GM18526 (cell line): ENCODE measurements around the gene RAB3GAP1.

ENCODE experiments used
- POLR2A ChIP-seq: IDR thresholded peaks from 3 replicates; pipeline ENCODE4 v1.6.1; 2011; ENCODE audit not compliant: insufficient read length; ENCODE audit errors: extremely low read depth

RAB3GAP1 gene

DNA sequence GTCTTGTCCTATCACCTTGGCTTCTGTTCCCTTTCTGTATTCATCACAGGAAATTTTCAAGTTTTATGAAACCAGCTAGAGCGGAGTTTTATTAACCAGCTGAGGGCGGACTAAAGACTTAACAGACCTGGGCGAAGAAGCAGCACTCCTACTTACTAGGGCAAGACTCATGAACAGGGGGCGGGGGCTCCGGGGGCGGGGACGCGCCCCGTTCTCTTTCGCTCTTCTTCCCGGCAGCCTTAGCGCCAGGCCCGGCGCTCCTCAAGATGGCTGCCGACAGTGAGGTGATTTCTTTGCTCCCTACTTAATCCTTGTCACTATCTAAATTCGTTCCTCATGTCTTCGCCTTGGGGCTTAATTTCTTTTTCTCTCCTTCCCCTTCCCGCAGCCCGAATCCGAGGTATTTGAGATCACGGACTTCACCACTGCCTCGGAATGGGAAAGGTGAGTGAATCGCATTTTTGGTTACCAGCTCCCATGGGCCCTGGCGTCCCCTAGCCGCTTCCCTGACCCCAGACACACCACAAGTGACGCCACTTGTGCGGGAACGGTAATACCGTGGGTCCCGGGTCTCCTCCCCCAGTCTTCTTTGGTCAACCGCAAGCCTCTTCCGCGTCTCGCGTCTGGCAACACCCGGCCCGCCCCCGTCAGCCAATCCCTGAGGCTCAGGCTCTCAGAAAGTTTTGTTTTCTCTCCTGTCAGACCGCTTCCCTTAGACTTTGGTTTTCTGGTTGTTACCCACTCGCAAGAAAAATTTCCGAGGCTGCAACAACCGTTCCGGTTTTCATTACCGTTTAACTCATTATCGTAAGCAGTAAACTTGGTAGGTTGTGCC is at the start of gene RAB3GAP1:
RAB3GAP1 (plus strand) TSS at position 251 of the 835 bp plus-strand sequence; CDS start at position 267, 16 bp downstream.
- peak; percentile 74 for TF ChIP-seq POLR2A

GRCh38 chr2:135002836-135003235 is 49.3 kb upstream of the RAB3GAP1 start:
- no peak for TF ChIP-seq POLR2A

DNA sequence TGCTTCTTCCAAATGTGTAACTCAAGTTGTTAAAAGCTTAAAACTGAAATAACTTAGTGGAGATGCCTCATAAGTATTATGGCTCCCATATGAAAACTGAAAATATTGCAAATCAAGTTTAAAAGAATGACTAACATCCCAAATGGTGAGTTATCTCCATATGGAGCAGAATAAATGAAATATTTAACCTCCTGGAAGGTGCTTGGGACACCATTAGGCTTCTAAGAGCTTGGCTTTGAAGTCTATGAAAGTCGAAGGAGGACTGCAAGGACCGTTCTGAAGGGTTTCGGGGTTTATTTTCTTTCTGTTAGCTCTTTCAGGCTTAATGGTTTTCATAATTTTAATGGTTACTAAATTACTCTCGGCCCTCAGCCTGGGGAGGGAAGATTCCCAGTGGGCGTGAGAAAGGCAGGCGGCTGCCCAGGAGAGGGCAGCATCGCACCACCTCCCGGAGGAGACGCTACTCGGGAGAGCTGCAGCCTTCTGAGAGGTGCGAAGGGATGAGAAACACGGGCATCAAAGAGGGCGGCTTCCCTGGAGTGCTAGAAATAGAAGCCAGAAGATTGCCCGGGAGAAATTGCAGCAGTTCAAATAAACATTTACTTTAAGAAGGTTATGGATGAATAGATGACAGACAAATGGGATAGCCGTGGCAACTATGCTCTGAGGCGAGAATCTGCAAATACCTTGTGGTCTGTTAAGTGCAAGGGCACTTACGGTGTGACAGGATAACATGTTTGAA is 47.9 kb upstream of the RAB3GAP1 start:
- no peak for TF ChIP-seq POLR2A

GRCh38 chr2:135005753-135006152 is 46.3 kb upstream of the RAB3GAP1 start:
- no peak for TF ChIP-seq POLR2A

- no peak for TF ChIP-seq POLR2A
Observed at GRCh38 chr2:135009339-135009738, 42.8 kb upstream of the RAB3GAP1 start.

DNA sequence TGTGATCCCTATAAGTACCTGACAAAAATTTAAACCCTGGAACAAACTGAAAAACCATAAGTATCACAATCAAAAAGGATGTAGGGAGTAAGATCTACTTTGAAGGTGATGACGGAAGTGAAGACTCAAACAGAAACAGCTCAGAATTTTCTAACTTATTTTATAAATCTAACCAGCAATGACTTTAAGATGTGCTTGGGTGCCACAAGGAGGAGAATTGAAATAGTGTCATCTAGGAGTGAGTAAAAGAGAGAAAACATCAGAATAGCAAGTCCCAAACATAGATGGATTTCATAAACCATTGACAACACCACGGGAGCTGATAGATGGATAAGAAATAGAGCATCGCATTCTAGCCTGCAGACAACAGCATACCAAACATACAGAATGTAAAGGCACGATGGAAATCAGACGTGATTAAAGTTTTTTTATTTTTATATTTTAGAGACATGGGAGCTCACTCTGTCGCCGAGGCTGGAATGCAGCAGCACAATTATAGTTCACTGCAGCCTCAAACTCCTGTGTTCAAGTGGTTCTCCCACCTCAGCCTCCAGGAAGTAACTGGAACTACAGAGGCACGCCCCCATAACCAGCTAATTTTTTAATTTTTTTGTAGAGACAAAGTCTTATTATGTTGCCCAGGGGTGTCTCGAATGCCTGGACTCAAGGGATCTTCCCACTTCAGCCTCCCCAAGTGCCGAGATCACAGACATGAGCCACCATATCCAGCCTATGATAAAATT is 41.7 kb upstream of the RAB3GAP1 start:
- no peak for TF ChIP-seq POLR2A

GRCh38 chr2:135011633-135012032 is 40.5 kb upstream of the RAB3GAP1 start:
- no peak for TF ChIP-seq POLR2A

DNA sequence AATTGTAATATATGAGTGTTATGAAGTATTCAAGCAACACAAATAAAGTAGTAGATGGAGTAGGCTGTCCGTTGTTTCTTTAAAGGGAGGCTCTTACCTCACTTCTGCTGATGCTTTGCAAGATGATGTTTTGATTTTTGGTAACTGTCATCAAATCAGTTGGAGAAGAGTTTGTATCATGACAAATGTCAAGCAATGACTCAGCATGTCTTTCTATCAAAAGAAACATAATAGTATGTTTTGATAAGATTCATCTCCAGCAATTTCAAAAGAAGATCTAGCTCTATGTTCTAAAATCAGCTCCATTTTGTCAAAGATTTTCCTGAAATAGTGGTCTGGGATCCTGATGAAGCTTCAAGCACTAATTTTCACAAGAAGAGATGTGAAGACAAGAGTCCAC is 30.5 kb upstream of the RAB3GAP1 start:
- no peak for TF ChIP-seq POLR2A

- no peak for TF ChIP-seq POLR2A
Observed at GRCh38 chr2:135022952-135023880, 28.9 kb upstream of the RAB3GAP1 start.

DNA sequence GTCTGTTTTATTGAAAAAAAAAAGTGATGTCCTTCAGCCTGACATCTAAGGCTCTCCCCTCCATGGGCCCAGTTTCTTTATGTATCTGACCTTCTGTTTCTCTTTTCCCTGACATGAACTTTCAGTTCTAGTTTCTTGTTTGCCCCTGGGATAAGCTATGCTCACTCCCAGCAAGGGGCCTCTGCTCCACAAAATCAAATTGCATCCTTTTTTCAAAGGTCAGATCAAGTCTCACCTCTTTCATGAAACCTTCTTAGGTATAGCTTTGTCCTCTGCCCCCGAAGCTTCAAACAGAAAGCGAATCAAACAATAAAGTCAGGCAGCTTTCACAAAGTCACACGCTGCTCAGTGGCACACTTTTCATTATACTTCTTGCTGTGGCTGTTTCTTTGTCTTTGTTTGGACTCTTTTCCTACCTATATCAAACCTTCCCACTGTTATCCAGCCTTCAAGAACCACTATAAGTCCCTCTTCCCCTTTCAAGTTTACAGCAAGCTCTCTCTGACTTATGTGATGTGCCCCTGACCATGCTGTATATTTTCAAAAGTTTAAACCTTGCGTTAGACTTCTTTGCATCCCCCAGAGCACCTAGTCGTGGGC is 28.1 kb upstream of the RAB3GAP1 start:
- TF ChIP-seq POLR2A = no peak

- no peak for TF ChIP-seq POLR2A
Observed at GRCh38 chr2:135029481-135030134, 22.5 kb upstream of the RAB3GAP1 start.

DNA sequence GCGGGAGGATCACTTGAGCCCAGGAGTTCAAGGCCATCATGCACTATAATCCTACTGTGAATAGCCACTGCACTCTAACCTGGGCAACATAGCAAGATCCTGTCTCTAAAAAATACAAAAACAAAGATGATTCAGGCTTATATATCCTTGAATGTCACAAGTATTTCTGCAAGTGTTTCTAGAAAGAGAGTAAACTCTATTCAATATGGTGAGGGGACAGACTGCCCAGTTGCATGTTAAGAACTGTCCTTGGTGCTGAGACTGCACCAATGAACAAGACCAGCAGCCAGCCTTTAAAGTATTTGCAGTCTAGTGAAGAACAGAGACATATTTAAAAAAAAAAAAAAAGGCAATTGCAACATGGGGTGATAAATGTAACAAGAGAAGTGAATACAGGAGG is 21.3 kb upstream of the RAB3GAP1 start:
- TF ChIP-seq POLR2A = no peak

DNA sequence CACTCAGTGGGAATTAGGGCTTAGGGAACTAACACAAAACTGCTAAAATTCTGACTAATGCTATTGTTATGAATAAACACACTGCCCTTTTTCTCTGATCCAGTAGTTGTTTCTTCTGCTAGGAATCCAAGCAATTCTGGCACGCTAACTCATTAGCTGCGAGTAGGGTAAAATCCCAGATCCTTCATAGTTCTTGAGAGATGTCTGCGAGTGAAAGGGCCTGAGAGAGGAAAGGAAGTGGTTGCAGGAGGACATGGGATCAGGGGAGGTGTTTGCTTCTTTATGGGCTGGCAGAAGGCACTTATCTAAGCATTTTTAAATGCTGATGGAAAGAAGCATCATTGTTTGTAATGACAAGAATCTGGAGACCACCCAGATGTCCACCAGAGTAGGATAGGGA is 14.3 kb upstream of the RAB3GAP1 start:
- TF ChIP-seq POLR2A = no peak

GRCh38 chr2:135043345-135043744 is 8.7 kb upstream of the RAB3GAP1 start:
- no peak for TF ChIP-seq POLR2A
